ENCODE data around the gene RAB37.

- TF ChIP-seq, protein P1, sequence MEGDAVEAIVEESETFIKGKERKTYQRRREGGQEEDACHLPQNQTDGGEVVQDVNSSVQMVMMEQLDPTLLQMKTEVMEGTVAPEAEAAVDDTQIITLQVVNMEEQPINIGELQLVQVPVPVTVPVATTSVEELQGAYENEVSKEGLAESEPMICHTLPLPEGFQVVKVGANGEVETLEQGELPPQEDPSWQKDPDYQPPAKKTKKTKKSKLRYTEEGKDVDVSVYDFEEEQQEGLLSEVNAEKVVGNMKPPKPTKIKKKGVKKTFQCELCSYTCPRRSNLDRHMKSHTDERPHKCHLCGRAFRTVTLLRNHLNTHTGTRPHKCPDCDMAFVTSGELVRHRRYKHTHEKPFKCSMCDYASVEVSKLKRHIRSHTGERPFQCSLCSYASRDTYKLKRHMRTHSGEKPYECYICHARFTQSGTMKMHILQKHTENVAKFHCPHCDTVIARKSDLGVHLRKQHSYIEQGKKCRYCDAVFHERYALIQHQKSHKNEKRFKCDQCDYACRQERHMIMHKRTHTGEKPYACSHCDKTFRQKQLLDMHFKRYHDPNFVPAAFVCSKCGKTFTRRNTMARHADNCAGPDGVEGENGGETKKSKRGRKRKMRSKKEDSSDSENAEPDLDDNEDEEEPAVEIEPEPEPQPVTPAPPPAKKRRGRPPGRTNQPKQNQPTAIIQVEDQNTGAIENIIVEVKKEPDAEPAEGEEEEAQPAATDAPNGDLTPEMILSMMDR (IDR thresholded peaks at IDR 0.05; ENCODE audit: insufficient read depth, low read length) = no peak
- no peak for TF ChIP-seq POLR2AphosphoS5 (IDR thresholded peaks at IDR 0.05; ENCODE audit: low read depth)
Measured at GRCh38 chr17:74744349-74744713, 7.3 kb downstream of the RAB37 start.

All from HL-60 (cell line).